ENCODE results near the gene COX7B2.

Gene COX7B2

GRCh38 chr4:46886711-46887110 is 22.3 kb downstream of the COX7B2 start:
- DNase-seq: no peak

GRCh38 chr4:46878641-46879040 is 30.4 kb downstream of the COX7B2 start:
- DNase-seq: no peak

GRCh38 chr4:46874811-46875210 is 34.2 kb downstream of the COX7B2 start:
- DNase-seq: no peak

GRCh38 chr4:46870411-46870810 is 38.6 kb downstream of the COX7B2 start:
- DNase-seq: no peak

GRCh38 chr4:46856333-46856732 is 52.7 kb downstream of the COX7B2 start:
- DNase-seq: no peak

GRCh38 chr4:46852800-46853199 is 56.2 kb downstream of the COX7B2 start:
- no peak for DNase-seq

- DNase-seq: no peak
Measured at GRCh38 chr4:46850026-46850425, 59.0 kb downstream of the COX7B2 start.

- no peak for DNase-seq
Measured at GRCh38 chr4:46844325-46844917, 64.6 kb downstream of the COX7B2 start.

GRCh38 chr4:46839128-46839527 is 69.9 kb downstream of the COX7B2 start:
- no peak for DNase-seq

GRCh38 chr4:46837639-46838038 is 71.4 kb downstream of the COX7B2 start:
- DNase-seq: no peak

GRCh38 chr4:46836584-46836983 is 72.5 kb downstream of the COX7B2 start:
- no peak for DNase-seq

- DNase-seq: no peak
Measured at GRCh38 chr4:46830971-46831454, 78.0 kb downstream of the COX7B2 start.

- DNase-seq: no peak
Measured at GRCh38 chr4:46820154-46820553, 88.9 kb downstream of the COX7B2 start.

- no peak for DNase-seq
Measured at GRCh38 chr4:46819095-46819494, 90.0 kb downstream of the COX7B2 start.

GRCh38 chr4:46818604-46819003 is 90.4 kb downstream of the COX7B2 start:
- DNase-seq: no peak

GRCh38 chr4:46817806-46818205 is 91.2 kb downstream of the COX7B2 start:
- DNase-seq: no peak

GRCh38 chr4:46804781-46805413 is 104.1 kb downstream of the COX7B2 start:
- DNase-seq: no peak

GRCh38 chr4:46793036-46793435 is 116.0 kb downstream of the COX7B2 start:
- DNase-seq: no peak

- DNase-seq: no peak
Measured at GRCh38 chr4:46781434-46782092, 127.5 kb downstream of the COX7B2 start.

- no peak for DNase-seq
Measured at GRCh38 chr4:46765465-46765864, 143.6 kb downstream of the COX7B2 start.

GRCh38 chr4:46730075-46730474 is 179.0 kb downstream of the COX7B2 start:
- no peak for DNase-seq

GRCh38 chr4:46720055-46720454 is 189.0 kb downstream of the COX7B2 start:
- DNase-seq: no peak

GRCh38 chr4:46717950-46718349 is 191.1 kb downstream of the COX7B2 start:
- DNase-seq: no peak

GRCh38 chr4:46715468-46715867 is 193.6 kb downstream of the COX7B2 start:
- DNase-seq: no peak

Measured in activated T-cell treated with anti-CD3 and anti-CD28 coated beads, Interleukin-2, amount 50 U/mL, for 1 hour (primary cell).